HCT116 (cell line): Measurements from ENCODE around the gene TOMM22. TPM values are rescaled to one million over a fixed set of nuclear protein-coding genes. Genes with fewer than 3 reads are reported as not detected.
A peak's percentile ranks its signal among the peaks of the same experiment; 100 is the strongest.

Source experiments
- ATAC-seq: fragments of 200-7000 bp; cut with Tn5 transposase; 2 replicates; pipeline ENCODE4 v1.9.1; 2020; ENCODE audit warnings: mild to moderate bottlenecking, moderate library complexity
- BruUV-seq: library from RNA; stranded (reverse); fragments of 400-500 nt; replicated peaks from 2 replicates; lab custom pipeline; 2021; lab: Mats Ljungman, UMichigan
- CTCF ChIA-PET: fragments of 300-600 bp; sonication (Branson Sonifier 250); formaldehyde crosslinking; loops from one replicate; lab custom pipeline; 2021; ENCODE audit warnings: antibody characterized with exemption; lab: Charles Lee
- POLR2A ChIA-PET: fragments of 300-600, 350-600 bp; sonication (Branson Sonifier 250); formaldehyde crosslinking; loops from one replicate; lab custom pipeline; 2021; ENCODE audit warnings: antibody characterized with exemption; lab: Charles Lee
- RAD21 ChIA-PET, 2 experiments: fragments of 300-600 bp; sonication (Branson Sonifier 250); formaldehyde crosslinking; loops; one replicate each; lab custom pipeline; 2023; ENCODE audit warnings: low total read pairs in 2 of 2; ENCODE audit not compliant: uncharacterized antibody in 2 of 2, unreplicated experiment in 2 of 2, low non-redundant PET in 1 of 2; lab: Charles Lee
- DNase-seq: peaks from one replicate; pipeline ENCODE4 v3.0.0-alpha.2; 2010; ENCODE audit warnings: low read depth, low spot score
- H2AFZ ChIP-seq: fragments of 200-600 bp; shearing (Covaris generic), sonication (generic); 2 replicates; pipeline ENCODE4 v1.6.1; 2017; ENCODE audit warnings: low read depth, mixed run types, mixed read lengths, antibody characterized with exemption, low read length; ENCODE audit not compliant: poor library complexity, severe bottlenecking
- H3K27ac ChIP-seq: 2 replicates; pipeline ENCODE4 v1.5.1; 2012; ENCODE audit warnings: low read depth, low read length
- H3K27me3 ChIP-seq: fragments of 200-600 bp; sonication (generic); 2 replicates; pipeline ENCODE4 v1.6.1; 2016; ENCODE audit warnings: mixed run types, low read length, mixed read lengths; ENCODE audit not compliant: insufficient read depth
- H3K36me3 ChIP-seq, 2 experiments: fragments of 200-500 bp in 1 of 2; fragments of 200-600 bp in 1 of 2; sonication (Bioruptor generic) in 1 of 2; sonication (generic) in 1 of 2; 2 replicates each; pipeline versions ENCODE4 v1.5.1 to v1.6.1; 2014 to 2016; ENCODE audit warnings: low read length in 2 of 2, inconsistent platforms in 1 of 2, mixed read lengths in 1 of 2, mixed run types in 1 of 2; ENCODE audit not compliant: insufficient read depth in 2 of 2, control insufficient read depth in 1 of 2
- H3K4me1 ChIP-seq, 2 experiments: fragments of 200-600 bp in 1 of 2; sonication (generic) in 1 of 2; 2 replicates each; pipeline versions ENCODE4 v1.5.1 to v1.6.1; 2012 to 2017; ENCODE audit warnings: low read length in 2 of 2, inconsistent platforms in 1 of 2, mild to moderate bottlenecking in 1 of 2, mixed read lengths in 1 of 2, mixed run types in 1 of 2, moderate library complexity in 1 of 2; ENCODE audit not compliant: insufficient read depth in 2 of 2, control insufficient read depth in 1 of 2
- H3K4me2 ChIP-seq: fragments of 200-600 bp; sonication (generic); 2 replicates; pipeline ENCODE4 v1.6.1; 2017; ENCODE audit warnings: mixed run types, low read length, mixed read lengths
- H3K4me3 ChIP-seq, 2 experiments: fragments of 200-600 bp in 1 of 2; sonication (generic) in 1 of 2; replicated peaks in 1 of 2; 2 replicates each; pipeline ENCODE4 v1.5.1; 2011 to 2016; ENCODE audit warnings: low read length in 2 of 2, control low read depth in 1 of 2, low read depth in 1 of 2, mild to moderate bottlenecking in 1 of 2, mixed read lengths in 1 of 2, mixed run types in 1 of 2
- H3K79me2 ChIP-seq: fragments of 200-600 bp; sonication (generic); 2 replicates; pipeline ENCODE4 v1.6.1; 2017; ENCODE audit warnings: mild to moderate bottlenecking, mixed run types, low read length, moderate library complexity, mixed read lengths; ENCODE audit not compliant: insufficient read depth
- H3K9ac ChIP-seq: fragments of 200-600 bp; sonication (generic); 2 replicates; pipeline ENCODE4 v1.6.1; 2016; ENCODE audit warnings: low read length, mixed read lengths
- H3K9me2 ChIP-seq: fragments of 200-600 bp; sonication (generic), shearing (Covaris generic); 2 replicates; pipeline ENCODE4 v1.6.1; 2017; ENCODE audit warnings: mixed run types, mild to moderate bottlenecking, moderate library complexity; ENCODE audit not compliant: insufficient read depth
- H3K9me3 ChIP-seq, 2 experiments: fragments of 200-500 bp in 1 of 2; fragments of 200-600 bp in 1 of 2; sonication (Bioruptor generic) in 1 of 2; sonication (generic) in 1 of 2; 2 replicates each; pipeline ENCODE4 v1.6.1; 2014 to 2017; ENCODE audit warnings: low read length in 2 of 2, mixed read lengths in 2 of 2, inconsistent platforms in 1 of 2, low read depth in 1 of 2, mild to moderate bottlenecking in 1 of 2, mixed run types in 1 of 2, moderate library complexity in 1 of 2; ENCODE audit not compliant: control insufficient read depth in 1 of 2, insufficient read depth in 1 of 2
- H4K20me1 ChIP-seq: fragments of 200-600 bp; sonication (generic), shearing (Covaris generic); 2 replicates; pipeline ENCODE4 v1.6.1; 2017; ENCODE audit warnings: mixed run types, mild to moderate bottlenecking, moderate library complexity; ENCODE audit not compliant: insufficient read depth
- CBX3 ChIP-seq: IDR thresholded peaks from 2 replicates; pipeline ENCODE4 v1.6.1; 2012; ENCODE audit warnings: low read depth
- EZH2 ChIP-seq: fragments of 200-600 bp; sonication (generic); IDR thresholded peaks from 2 replicates; pipeline ENCODE4 v1.6.1; 2017; ENCODE audit warnings: antibody characterized with exemption, mixed run types
- EZH2phosphoT487 ChIP-seq: fragments of 200-600 bp; IDR thresholded peaks from 2 replicates; pipeline ENCODE4 v1.6.1; 2018; ENCODE audit warnings: antibody characterized with exemption, borderline replicate concordance
- FOSL1 ChIP-seq: IDR thresholded peaks from 2 replicates; pipeline ENCODE4 v1.6.1; 2012; ENCODE audit warnings: low read depth
- JUND ChIP-seq: IDR thresholded peaks from 2 replicates; pipeline ENCODE4 v1.6.1; 2012
- POLR2AphosphoS5 ChIP-seq: IDR thresholded peaks from 2 replicates; pipeline ENCODE4 v1.6.1; 2011; ENCODE audit warnings: mild to moderate bottlenecking, low read depth, low read length, moderate library complexity
- RAD21 ChIP-seq: IDR thresholded peaks from 2 replicates; pipeline ENCODE4 v1.6.1; 2012; ENCODE audit warnings: low read depth, mild to moderate bottlenecking
- SP1 ChIP-seq: IDR thresholded peaks from 2 replicates; pipeline ENCODE4 v1.6.1; 2012; ENCODE audit warnings: low read depth
- SRF ChIP-seq: IDR thresholded peaks from 2 replicates; pipeline ENCODE4 v1.6.1; 2012; ENCODE audit warnings: low read depth
- TCF7L2 ChIP-seq: IDR thresholded peaks from 2 replicates; pipeline ENCODE4 v1.7.0; 2011; ENCODE audit warnings: borderline replicate concordance, inconsistent platforms; ENCODE audit not compliant: insufficient read depth, insufficient read length; ENCODE audit errors: extremely low read depth
- YY1 ChIP-seq: IDR thresholded peaks from 2 replicates; pipeline ENCODE4 v1.6.1; 2011; ENCODE audit warnings: low read length, low read depth, moderate library complexity, mild to moderate bottlenecking; ENCODE audit not compliant: insufficient replicate concordance; ENCODE audit errors: extremely low read depth
- ZFX ChIP-seq: fragments of 450-650 bp; IDR thresholded peaks from 2 replicates; pipeline ENCODE4 v1.6.1; 2017
- ZNF274 ChIP-seq: fragments of 200-500 bp; sonication (Bioruptor generic); IDR thresholded peaks from 2 replicates; pipeline ENCODE4 v1.6.1; 2014; ENCODE audit warnings: mild to moderate bottlenecking, low read depth, low read length, inconsistent platforms
- intact Hi-C: fragments of 100-400 bp; cut with micrococcal nuclease; formaldehyde crosslinking; loops from 2 replicates; pipeline ENCODE4 v1.10.0; 2022
- total RNA-seq: library from RNA; stranded (reverse); gene quantifications from one replicate; pipeline ENCODE4 v1.2.1, GENCODE V29; 2021; ENCODE audit not compliant: unreplicated experiment
- TF ChIP-seq, protein P1 (sequence below): IDR thresholded peaks from 2 replicates; pipeline ENCODE4 v1.6.1; 2012
- TF ChIP-seq, protein P2 (sequence below): IDR thresholded peaks from 2 replicates; pipeline ENCODE4 v1.6.1; 2011; ENCODE audit warnings: mild to moderate bottlenecking, low read length, moderate library complexity; ENCODE audit not compliant: insufficient replicate concordance; ENCODE audit errors: extremely low read depth

Gene TOMM22
- total RNA-seq, 1 experiment from 2014 or later: 136 TPM

GRCh38 chr22:38733724-38734381 is 52.1 kb downstream of the TOMM22 start:
- no peak overlapping the region for H3K9ac ChIP-seq
- H3K9me3 ChIP-seq: no peaks in the 10 kb centered on the region
- ATAC-seq (peak; percentile 9; the same call in 1 of the 2 replicates), DNase-seq (no peak)
- H3K9me2 ChIP-seq: no peaks in the 10 kb centered on the region
- no peaks in the 10 kb centered on the region for H4K20me1 ChIP-seq
- H3K79me2 ChIP-seq: no peaks in the 10 kb centered on the region
- no peak overlapping the region for H3K27ac ChIP-seq
- peaks cover 0 to 4% of the 10 kb centered on the region in 2 experiments; a peak in 1 of 4 replicates for H3K4me1 ChIP-seq
- ChIA-PET CTCF (interaction anchor here (0.8 to 3.1 kb wide), 7 partner anchors 9 to 35 kb away, joined by 3 to 19 read pairs (median 5); no protein-coding TSS in a partner anchor), POLR2A (interaction anchor here (1.2 to 1.6 kb wide), 2 partner anchors 13 to 16 kb away, joined by 3 read pairs; no protein-coding TSS in a partner anchor), RAD21 (no interaction called here)
- H2AFZ ChIP-seq: no peak overlapping the region
- peaks cover 27 to 38% of the 10 kb centered on the region in 2 experiments; a peak in 3 of 4 replicates for H3K36me3 ChIP-seq
- intact Hi-C loops: no loop called here
- no TSS peak for BruUV-seq
- no peak overlapping the region for H3K4me2 ChIP-seq
- H3K4me3 ChIP-seq: no peak overlapping the region
- no peaks in the 10 kb centered on the region for H3K27me3 ChIP-seq
- no peak for TF ChIP-seq ZFX

- intact Hi-C loops: no loop called here
- CTCF ChIA-PET: interaction anchor here (0.8 to 3.1 kb wide), 4 partner anchors 10 to 31 kb away, joined by 3 to 19 read pairs (median 5); no protein-coding TSS in a partner anchor
- H3K36me3 ChIP-seq: peaks cover 26 to 36% of the 10 kb centered on the region in 2 experiments; a peak in 3 of 4 replicates
- peaks cover 0 to 4% of the 10 kb centered on the region in 2 experiments; a peak in 1 of 4 replicates for H3K4me1 ChIP-seq
- H2AFZ ChIP-seq: no peak overlapping the region
- RAD21 ChIA-PET: no interaction called here
- H3K9ac ChIP-seq: no peak overlapping the region
- TF ChIP-seq JUND (no peak), SP1 (no peak), CBX3 (no peak), TCF7L2 (no peak), ZNF274 (no peak), RAD21 (no peak), EZH2phosphoT487 (no peak), YY1 (no peak), POLR2AphosphoS5 (no peak), SRF (no peak), FOSL1 (no peak), EZH2 (no peak)
- TF ChIP-seq, protein P1, sequence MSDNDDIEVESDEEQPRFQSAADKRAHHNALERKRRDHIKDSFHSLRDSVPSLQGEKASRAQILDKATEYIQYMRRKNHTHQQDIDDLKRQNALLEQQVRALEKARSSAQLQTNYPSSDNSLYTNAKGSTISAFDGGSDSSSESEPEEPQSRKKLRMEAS: no peak
- TF ChIP-seq, protein P2, sequence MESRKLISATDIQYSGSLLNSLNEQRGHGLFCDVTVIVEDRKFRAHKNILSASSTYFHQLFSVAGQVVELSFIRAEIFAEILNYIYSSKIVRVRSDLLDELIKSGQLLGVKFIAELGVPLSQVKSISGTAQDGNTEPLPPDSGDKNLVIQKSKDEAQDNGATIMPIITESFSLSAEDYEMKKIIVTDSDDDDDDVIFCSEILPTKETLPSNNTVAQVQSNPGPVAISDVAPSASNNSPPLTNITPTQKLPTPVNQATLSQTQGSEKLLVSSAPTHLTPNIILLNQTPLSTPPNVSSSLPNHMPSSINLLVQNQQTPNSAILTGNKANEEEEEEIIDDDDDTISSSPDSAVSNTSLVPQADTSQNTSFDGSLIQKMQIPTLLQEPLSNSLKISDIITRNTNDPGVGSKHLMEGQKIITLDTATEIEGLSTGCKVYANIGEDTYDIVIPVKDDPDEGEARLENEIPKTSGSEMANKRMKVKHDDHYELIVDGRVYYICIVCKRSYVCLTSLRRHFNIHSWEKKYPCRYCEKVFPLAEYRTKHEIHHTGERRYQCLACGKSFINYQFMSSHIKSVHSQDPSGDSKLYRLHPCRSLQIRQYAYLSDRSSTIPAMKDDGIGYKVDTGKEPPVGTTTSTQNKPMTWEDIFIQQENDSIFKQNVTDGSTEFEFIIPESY: no peak
- H3K79me2 ChIP-seq: no peaks in the 10 kb centered on the region
- no peaks in the 10 kb centered on the region for H3K27me3 ChIP-seq
- DNase-seq (no peak), ATAC-seq (no peak)
- H3K9me3 ChIP-seq: no peaks in the 10 kb centered on the region
- H4K20me1 ChIP-seq: no peaks in the 10 kb centered on the region
- H3K4me2 ChIP-seq: no peak overlapping the region
- POLR2A ChIA-PET: interaction anchor here (1.2 kb wide), 1 partner anchor 13 kb away, joined by 3 read pairs; no protein-coding TSS in a partner anchor
- H3K9me2 ChIP-seq: no peaks in the 10 kb centered on the region
- H3K27ac ChIP-seq: no peak overlapping the region
- TSS peak; percentile 39 for BruUV-seq
- no peak overlapping the region for H3K4me3 ChIP-seq
Observed at GRCh38 chr22:38734421-38735100, 52.8 kb downstream of the TOMM22 start.
